HepG2 (cell line): ENCODE results near the gene AGRP. TPM values are rescaled to one million over a fixed set of nuclear protein-coding genes. Genes with fewer than 3 reads are reported as not detected.

Source experiments
- ATAC-seq: fragments of 200-7000 bp; cut with Tn5 transposase; 3 replicates; pipeline ENCODE4 v1.9.1; 2020; ENCODE audit warnings: mild to moderate bottlenecking, moderate library complexity
- BruUV-seq: library from RNA; stranded (reverse); fragments of 400-500 nt; replicated peaks from 2 replicates; lab custom pipeline; 2021; lab: Mats Ljungman, UMichigan
- CTCF ChIA-PET: fragments of 300-600 bp; formaldehyde crosslinking; extraction: SDS; loops from one replicate; lab custom pipeline; 2021; ENCODE audit warnings: low total read pairs, inconsistent platforms, low intra/inter-chr PET ratio; lab: Yijun Ruan, JAX
- POLR2A ChIA-PET: fragments of 350-600 bp; sonication (Branson Sonifier 250); formaldehyde crosslinking; loops from one replicate; lab custom pipeline; 2020; ENCODE audit warnings: antibody characterized with exemption, inconsistent platforms; lab: Yijun Ruan, JAX
- DNase-seq: peaks from one replicate; pipeline ENCODE4 v3.0.0-alpha.2; 2015; ENCODE audit warnings: low spot score
- FAIRE-seq: peaks from 3 replicates; lab custom pipeline; 2011; peaks lifted over from hg19 to GRCh38; lab: Jason Lieb, UNC
- H2AFZ ChIP-seq: one replicate; pipeline ENCODE4 v1.6.1; 2011; ENCODE audit warnings: low read length, inconsistent platforms
- H3K27ac ChIP-seq: fragments of 300-600 bp; 3 replicates; pipeline ENCODE4 v1.8.0; 2011; ENCODE audit warnings: mixed run types, mild to moderate bottlenecking, mixed read lengths, low read length, inconsistent platforms; ENCODE audit not compliant: insufficient read depth; ENCODE audit errors: extremely low read length
- H3K27me3 ChIP-seq, 2 experiments: fragments of 200-600 bp in 1 of 2; 2 replicates in 1 of 2; 3 replicates in 1 of 2; pipeline versions ENCODE4 v1.6.0 to v1.8.0; 2011; ENCODE audit warnings: low read length in 2 of 2, mild to moderate bottlenecking in 2 of 2, moderate library complexity in 2 of 2, inconsistent platforms in 1 of 2; ENCODE audit not compliant: insufficient read depth in 2 of 2, control insufficient read depth in 1 of 2
- H3K36me3 ChIP-seq, 2 experiments: fragments of 200-600 bp in 1 of 2; replicated peaks in 1 of 2; 2 replicates in 1 of 2; 3 replicates in 1 of 2; pipeline versions ENCODE4 v1.5.1 to v1.8.0; 2011; ENCODE audit warnings: low read length in 2 of 2, inconsistent platforms in 1 of 2; ENCODE audit not compliant: insufficient read depth in 2 of 2, control insufficient read depth in 1 of 2
- H3K4me1 ChIP-seq: 2 replicates; pipeline ENCODE4 v1.5.1; 2012; ENCODE audit warnings: low read length, inconsistent platforms; ENCODE audit not compliant: insufficient read depth
- H3K4me2 ChIP-seq: 2 replicates; pipeline ENCODE4 v1.6.0; 2011; ENCODE audit warnings: low read depth, low read length, inconsistent platforms
- H3K4me3 ChIP-seq, 3 experiments: fragments of 200-600 bp in 1 of 3; sonication (generic), shearing (Covaris generic) in 1 of 3; replicated peaks in 1 of 3; 2 replicates each; pipeline ENCODE4 v1.5.1; 2011 to 2016; ENCODE audit warnings: low read length in 3 of 3, inconsistent platforms in 2 of 3, low read depth in 2 of 3, mild to moderate bottlenecking in 2 of 3, control low read depth in 1 of 3, mixed read lengths in 1 of 3; ENCODE audit not compliant: insufficient read depth in 1 of 3
- H3K79me2 ChIP-seq: one replicate; pipeline ENCODE4 v1.6.1; 2011; ENCODE audit warnings: low read length, inconsistent platforms; ENCODE audit not compliant: insufficient read depth
- H3K9ac ChIP-seq: 2 replicates; pipeline ENCODE4 v1.6.0; 2011; ENCODE audit warnings: mild to moderate bottlenecking, low read depth, low read length, inconsistent platforms; ENCODE audit not compliant: insufficient read depth
- H3K9me3 ChIP-seq: 2 replicates; pipeline ENCODE4 v1.5.1; 2012; ENCODE audit warnings: mild to moderate bottlenecking, low read length
- H4K20me1 ChIP-seq: 2 replicates; pipeline ENCODE4 v1.6.0; 2011; ENCODE audit warnings: inconsistent platforms, mild to moderate bottlenecking, low read length, moderate library complexity; ENCODE audit not compliant: insufficient read depth
- ATF7 ChIP-seq, 2 experiments: fragments of 450-650 bp in 1 of 2; sonication (generic) in 1 of 2; formaldehyde crosslinking in 1 of 2; IDR thresholded peaks; 2 replicates each; pipeline versions ENCODE4 v1.4.0 to v1.6.1; 2016 to 2020; ENCODE audit warnings: antibody characterized with exemption in 1 of 2, mild to moderate bottlenecking in 1 of 2, missing genetic modification reagents in 1 of 2
- WGBS: methylation state at CpG from one replicate; pipeline ENCODE4 v1.1.6; 2017; ENCODE audit warnings: low lambda C conversion rate; 5-methylcytosine and 5-hydroxymethylcytosine counted together
- in situ Hi-C: cut with HindIII; loops from 2 replicates; pipeline ENCODE4 v1.10.0; 2017; ENCODE audit warnings: low pct_unique_long_range_greater_than_20kb; ENCODE audit not compliant: extremely low pct_ligation_motif_present
- intact Hi-C: fragments of 100-400 bp; cut with micrococcal nuclease; formaldehyde crosslinking; loops from one replicate; pipeline ENCODE4 v1.10.0; 2022; ENCODE audit not compliant: unreplicated experiment
- polyA plus RNA-seq, 8 experiments: library from polyadenylated mRNA; depleted of rRNA in 3 of 8; stranded (reverse) in 7 of 8; unstranded in 1 of 8; fragments of >200 nt; fragmentation: Illumina TruSeq in 4 of 8; extraction: Trizol in 4 of 8; gene quantifications; 2 replicates each; pipeline versions ENCODE4 v1.2.1 to v1.2.3, GENCODE V29; 2011 to 2016; ENCODE audit warnings: low read depth in 4 of 8, missing spikeins in 1 of 8, mixed read lengths in 1 of 8; ENCODE audit not compliant: insufficient read depth in 1 of 8
- total RNA-seq, 5 experiments: library from RNA; depleted of rRNA; stranded (reverse); fragments of >200 nt; fragmentation: Illumina TruSeq; extraction: Trizol; gene quantifications; 2 replicates each; pipeline ENCODE4 v1.2.3, GENCODE V29; 2016; ENCODE audit warnings: low read depth in 1 of 5
- TF ChIP-seq, protein P1 (sequence below): sonication (generic); formaldehyde crosslinking; IDR thresholded peaks from 2 replicates; pipeline ENCODE4 v1.4.0; 2020; ENCODE audit warnings: missing genetic modification reagents, borderline replicate concordance
- TF ChIP-seq, protein P2 (sequence below): IDR thresholded peaks from 2 replicates; pipeline ENCODE4 v1.6.1; 2016; ENCODE audit warnings: low read depth
- TF ChIP-seq, protein P3 (sequence below): sonication (generic); formaldehyde crosslinking; IDR thresholded peaks from 2 replicates; pipeline ENCODE4 v1.5.0; 2020; ENCODE audit warnings: mild to moderate bottlenecking, missing genetic modification reagents

Gene AGRP
- total and polyA plus RNA-seq, 2 of the 13 experiments (the other 11 are each of a cell fraction or from before 2014, with no cell fraction given): not detected

DNA sequence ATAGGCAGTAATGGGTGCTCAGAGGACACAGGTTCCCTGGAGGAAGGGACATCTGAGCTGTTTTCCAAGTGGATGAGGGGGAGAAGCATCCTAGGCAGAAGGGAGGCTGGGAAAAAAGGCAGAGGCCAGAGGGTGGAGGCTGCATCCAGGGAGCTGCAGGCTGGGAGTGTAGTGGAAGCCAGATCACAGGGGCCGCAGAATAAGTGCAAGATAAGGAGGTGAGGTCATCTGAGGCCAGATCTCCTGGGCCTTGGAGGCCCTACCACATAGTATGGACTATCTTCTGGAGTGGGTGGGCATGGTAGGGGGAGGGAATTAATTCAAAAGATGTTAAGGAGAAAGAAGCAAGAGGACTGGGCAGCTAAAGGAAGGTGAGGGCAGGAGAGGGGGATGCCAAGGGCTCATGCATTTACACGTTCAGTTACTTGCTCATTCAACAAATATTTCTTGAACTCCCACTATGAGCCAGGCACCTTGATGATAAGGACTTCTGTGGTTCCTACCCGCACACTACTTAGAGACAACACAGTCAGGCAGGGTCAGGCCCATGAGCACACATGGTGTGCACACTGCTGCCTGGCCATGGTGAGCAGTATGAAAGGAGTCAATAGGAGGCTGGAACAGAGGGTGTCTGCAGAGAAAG is 42.9 kb upstream of the AGRP start:
- TF ChIP-seq, protein P1, sequence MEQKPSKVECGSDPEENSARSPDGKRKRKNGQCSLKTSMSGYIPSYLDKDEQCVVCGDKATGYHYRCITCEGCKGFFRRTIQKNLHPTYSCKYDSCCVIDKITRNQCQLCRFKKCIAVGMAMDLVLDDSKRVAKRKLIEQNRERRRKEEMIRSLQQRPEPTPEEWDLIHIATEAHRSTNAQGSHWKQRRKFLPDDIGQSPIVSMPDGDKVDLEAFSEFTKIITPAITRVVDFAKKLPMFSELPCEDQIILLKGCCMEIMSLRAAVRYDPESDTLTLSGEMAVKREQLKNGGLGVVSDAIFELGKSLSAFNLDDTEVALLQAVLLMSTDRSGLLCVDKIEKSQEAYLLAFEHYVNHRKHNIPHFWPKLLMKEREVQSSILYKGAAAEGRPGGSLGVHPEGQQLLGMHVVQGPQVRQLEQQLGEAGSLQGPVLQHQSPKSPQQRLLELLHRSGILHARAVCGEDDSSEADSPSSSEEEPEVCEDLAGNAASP (CRISPR knock-in tag): peak; percentile 34; the same call in 1 of the 2 replicates
- TF ChIP-seq, protein P2, sequence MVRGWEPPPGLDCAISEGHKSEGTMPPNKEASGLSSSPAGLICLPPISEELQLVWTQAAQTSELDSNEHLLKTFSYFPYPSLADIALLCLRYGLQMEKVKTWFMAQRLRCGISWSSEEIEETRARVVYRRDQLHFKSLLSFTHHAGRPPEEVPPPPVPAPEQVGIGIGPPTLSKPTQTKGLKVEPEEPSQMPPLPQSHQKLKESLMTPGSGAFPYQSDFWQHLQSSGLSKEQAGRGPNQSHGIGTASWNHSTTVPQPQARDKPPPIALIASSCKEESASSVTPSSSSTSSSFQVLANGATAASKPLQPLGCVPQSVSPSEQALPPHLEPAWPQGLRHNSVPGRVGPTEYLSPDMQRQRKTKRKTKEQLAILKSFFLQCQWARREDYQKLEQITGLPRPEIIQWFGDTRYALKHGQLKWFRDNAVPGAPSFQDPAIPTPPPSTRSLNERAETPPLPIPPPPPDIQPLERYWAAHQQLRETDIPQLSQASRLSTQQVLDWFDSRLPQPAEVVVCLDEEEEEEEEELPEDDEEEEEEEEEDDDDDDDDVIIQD (CRISPR knock-in tag): no peak
- TF ChIP-seq, protein P3, sequence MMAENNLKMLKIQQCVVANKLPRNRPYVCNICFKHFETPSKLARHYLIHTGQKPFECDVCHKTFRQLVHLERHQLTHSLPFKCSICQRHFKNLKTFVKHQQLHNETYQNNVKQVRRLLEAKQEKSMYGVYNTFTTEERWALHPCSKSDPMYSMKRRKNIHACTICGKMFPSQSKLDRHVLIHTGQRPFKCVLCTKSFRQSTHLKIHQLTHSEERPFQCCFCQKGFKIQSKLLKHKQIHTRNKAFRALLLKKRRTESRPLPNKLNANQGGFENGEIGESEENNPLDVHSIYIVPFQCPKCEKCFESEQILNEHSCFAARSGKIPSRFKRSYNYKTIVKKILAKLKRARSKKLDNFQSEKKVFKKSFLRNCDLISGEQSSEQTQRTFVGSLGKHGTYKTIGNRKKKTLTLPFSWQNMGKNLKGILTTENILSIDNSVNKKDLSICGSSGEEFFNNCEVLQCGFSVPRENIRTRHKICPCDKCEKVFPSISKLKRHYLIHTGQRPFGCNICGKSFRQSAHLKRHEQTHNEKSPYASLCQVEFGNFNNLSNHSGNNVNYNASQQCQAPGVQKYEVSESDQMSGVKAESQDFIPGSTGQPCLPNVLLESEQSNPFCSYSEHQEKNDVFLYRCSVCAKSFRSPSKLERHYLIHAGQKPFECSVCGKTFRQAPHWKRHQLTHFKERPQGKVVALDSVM (CRISPR knock-in tag): peak; percentile 93
- 0 out of 2 replicates have a peak, but pooled peaks have one; percentile 3 for TF ChIP-seq ATF7 (IDR thresholded peaks at IDR 0.05)
- TF ChIP-seq ATF7 (CRISPR knock-in tag; IDR thresholded peaks at IDR 0.05): no peak
- Histone ChIP-seq H3K27ac (no peak overlapping the region), H3K9ac (no peak overlapping the region), H3K4me3 (no peak overlapping the region), H3K79me2 (peaks cover 3% of the 10 kb centered on the region), H3K9me3 (no peaks in the 10 kb centered on the region), H2AFZ (no peak overlapping the region), H3K4me2 (no peak overlapping the region), H3K4me1 (peaks cover 66% of the 10 kb centered on the region), H3K36me3 (no peaks in the 10 kb centered on the region), H3K27me3 (peaks cover 9 to 37% of the 10 kb centered on the region in 2 experiments; a peak in 4 of 5 replicates), H4K20me1 (peaks cover 9% of the 10 kb centered on the region; the same call in 1 of the 2 replicates)
- FAIRE-seq (no peak), ATAC-seq (no peak), DNase-seq (no peak)
- CTCF ChIA-PET: no interaction called here
- 13% methylated on average over 3 of the region's 3 CpGs for WGBS
- intact Hi-C loops (no loop called here), in situ Hi-C loops (no loop called here)
- no TSS peak for BruUV-seq
- POLR2A ChIA-PET: no interaction called here
